Islet precursor cell (in vitro differentiated cells): ENCODE measurements around the gene CAP2.

Experiments
- DNase-seq: peaks from one replicate; pipeline ENCODE4 v3.0.0-alpha.2; 2018

Gene CAP2

DNA sequence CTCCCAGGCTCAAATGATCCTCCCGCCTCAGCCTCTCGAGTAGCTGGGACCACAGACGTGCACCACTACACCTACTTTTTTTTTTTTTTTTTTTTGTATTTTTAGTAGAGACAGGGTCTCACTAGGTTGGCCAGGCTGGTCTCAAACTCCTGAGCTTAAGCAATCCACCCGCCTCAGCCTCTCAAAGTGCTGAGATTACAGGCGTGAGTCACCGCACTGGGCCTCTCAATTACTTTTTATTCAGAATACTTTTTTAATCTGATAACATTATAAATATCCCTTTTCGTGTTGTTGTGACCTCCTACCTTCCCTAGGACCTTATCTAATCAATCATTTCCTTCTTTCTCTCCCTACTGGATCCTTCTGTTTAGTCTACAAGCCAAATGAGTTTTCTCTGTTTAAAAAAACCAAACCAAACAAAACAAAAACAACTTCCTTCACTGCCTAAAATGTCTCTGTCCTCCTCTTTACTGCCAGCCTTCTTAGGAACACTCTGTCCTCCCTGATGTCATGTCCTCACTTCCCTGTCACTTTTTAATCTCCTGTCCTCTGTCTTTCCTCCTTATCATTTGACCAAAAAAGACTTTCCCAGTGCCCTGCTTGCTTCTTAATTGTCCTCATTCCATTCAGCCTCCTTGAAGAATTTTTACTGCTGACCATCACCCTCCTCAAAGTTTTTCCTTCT lies 85.0 kb downstream of the CAP2 start:
- no peak for DNase-seq

DNA sequence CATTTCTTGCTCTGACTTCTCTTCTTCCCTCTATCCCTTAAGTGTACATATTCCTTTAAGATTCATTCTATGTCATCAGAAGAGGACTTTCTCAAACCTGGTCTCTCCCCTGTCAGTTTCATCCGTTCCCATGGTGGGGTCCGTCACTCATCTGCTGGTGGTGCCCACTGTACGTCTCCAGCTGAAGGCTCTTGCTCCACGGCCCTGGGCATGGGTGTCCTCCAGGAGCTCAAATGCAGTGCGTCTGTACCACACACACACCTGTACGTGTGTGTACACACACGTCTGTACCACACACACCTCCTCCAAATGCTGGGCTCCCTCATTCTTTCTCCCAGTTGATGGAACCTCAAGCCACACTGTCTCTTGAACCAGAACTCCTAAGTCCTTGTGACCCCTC lies 85.6 kb downstream of the CAP2 start:
- DNase-seq = no peak

DNA sequence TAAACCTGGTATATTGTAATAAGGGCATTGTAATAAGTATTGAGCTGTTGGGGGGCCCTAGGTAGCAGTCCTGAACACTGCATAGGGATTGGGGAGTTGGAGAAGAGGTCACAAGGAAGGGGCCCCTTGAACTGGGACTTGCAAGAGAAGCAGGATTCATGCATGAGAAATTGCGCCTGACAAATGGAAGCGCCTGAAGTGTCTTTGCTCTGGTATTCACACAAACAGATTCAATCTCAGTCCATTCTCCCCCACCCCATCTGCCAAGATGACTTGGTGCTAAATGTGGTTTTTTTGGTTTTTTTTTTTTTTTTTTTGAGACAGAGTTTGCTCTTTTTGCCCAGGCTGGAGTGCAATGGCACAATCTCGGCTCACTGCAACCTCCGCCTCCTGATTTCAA lies 87.1 kb downstream of the CAP2 start:
- peak; percentile 9 for DNase-seq

DNA sequence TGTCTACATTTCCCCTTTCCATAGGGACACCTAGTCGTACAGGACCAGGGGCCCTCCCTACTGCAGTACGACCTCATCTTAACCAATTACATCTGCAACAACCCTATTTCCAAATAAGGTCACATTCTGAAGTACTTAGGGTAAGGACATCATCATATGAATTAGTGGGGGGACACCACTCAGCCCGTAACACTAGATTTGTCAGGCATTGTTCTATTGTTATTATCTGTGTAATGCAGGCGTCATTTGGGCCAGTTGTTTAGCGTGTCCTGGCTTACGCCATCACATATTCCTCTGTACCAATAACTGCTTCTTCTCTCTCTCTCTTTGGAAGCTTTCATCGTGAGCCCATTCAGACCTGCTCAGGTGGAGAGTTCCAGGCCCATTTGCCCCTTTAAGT lies 89.3 kb downstream of the CAP2 start:
- peak; percentile 39 for DNase-seq

DNA sequence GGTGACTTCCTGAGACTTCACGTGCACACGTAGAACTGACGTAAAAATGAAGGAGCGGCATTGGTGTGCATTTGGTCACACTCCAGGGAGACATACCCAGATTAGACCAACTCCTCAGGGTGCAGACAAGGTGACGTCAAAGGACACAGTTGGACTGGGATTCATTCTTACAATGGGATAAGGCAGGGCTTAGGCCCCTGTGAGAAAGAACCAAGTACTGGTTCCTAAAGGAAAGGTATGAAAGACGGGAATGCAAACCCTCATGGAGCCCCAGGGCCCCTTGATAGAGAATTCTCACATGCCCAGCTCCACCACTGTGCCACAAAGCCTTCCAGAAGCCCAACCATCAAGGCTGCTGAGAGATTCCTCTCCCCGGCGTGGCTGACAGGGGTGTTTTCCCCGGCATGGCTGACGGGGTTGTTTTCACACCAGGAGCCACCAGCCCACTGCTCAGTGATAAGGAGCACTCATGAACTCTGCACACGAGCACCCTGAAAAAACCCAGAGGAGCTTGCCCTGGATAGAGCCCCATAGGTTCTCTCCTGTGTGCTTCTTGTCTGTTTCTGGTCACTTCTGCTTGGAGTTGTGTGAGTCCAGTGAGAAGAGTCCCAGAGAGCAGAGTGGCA lies 90.1 kb downstream of the CAP2 start:
- peak; percentile 43 for DNase-seq

DNA sequence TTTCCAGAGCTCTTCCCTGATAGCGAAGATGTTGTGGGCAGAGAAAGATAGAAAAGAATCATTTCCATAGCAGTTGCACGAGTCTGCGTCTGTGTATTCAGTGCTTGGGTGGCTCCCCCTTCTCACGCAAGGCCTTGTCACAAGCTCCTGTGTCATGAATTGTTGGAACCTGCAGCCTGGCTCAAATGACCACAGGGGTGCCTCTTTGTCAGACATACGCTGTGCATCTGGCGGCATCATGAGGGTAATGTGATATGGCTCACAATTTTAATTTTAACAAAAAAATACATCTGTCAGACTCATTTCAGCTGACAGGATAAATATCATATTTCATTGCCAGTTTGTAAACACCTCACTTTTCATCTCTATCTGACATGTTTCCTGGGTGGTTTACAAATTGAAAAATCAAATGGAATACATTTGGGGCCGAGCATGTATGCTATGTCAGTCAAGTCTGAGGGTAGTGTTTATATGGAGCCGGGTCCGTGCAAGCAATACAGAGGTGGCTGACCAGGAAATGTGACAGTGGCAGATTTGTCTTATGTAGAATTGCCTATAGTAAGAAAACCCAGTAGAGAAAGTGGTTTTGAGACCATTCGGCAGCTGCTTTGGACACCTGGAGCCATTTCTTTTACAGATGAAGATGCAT lies 90.9 kb downstream of the CAP2 start:
- DNase-seq = no peak

DNA sequence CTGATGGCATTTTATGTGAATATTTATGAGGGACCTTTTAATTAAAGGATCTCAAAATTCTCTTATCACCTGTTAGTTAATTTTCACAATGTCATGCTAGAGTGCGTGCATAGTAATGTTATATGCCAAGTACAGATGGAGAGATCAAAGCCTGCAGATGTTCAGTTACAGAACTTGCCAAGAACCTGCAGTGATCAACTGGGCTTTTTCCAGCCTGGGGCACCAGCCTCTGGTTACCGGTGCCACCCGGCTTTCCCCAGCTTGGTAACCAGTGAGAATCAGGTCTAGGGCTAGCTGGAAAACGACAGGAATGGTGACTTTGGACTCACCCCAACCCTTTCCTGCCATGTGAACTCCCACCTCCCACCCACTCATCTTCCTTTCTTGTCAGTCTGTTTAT lies 91.8 kb downstream of the CAP2 start:
- no peak for DNase-seq

DNA sequence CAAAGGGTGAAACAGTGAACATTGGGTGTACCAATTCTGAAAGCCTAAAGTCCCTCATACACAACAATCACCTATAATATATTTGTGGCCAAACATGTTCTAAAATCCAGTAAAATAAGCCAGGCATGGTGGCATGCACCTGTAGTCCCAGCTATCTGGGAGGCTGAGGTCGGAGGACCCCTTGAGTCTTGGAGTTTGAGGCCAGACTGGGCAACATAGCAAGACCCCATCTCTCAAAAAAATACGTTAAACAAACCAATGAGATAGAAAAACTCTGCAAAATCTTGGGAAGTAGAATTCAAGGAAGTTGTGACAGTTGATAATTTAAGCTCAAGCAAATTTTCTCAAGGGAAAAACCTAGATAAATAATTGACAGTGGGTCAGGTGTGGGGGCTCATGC lies 92.6 kb downstream of the CAP2 start:
- no peak for DNase-seq

DNA sequence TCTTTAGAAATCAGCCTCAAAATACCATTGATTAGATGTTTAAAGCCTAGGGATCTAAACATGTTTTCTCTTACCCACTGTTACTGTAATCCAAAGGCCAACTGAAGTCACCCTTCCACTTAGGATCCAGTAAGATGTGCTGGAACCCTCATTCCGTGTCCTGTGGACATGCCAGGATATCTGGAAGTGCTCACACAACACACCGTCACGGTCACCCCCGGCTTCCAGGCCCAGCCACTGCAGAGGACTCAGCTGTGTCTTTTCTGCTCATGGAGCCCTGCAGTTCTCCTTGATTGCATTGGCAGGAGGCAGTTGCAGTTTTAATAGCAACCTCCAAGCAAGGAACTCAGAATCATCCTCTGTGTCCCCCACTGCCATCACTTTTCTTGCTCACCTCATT lies 93.3 kb downstream of the CAP2 start:
- no peak for DNase-seq

DNA sequence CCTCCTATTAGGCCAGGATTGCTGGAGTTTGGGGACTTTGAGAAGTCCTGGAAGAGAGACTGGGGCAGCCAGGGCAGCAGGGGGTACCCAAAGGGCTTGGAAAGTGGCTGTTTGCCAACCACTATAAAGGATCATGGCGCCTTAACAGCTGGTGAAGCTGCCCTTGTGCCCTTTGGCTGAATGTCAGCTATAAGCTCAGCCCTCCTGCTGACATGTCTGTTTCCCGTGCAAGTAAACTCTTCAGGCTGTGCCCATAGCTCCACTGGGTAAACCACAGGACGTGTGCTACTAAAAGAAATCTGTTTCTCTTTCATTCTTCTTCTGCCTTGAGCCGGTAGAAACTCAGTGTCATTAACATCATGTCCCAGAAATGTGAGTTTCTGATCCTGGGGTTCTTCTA lies 97.3 kb downstream of the CAP2 start:
- peak; percentile 31 for DNase-seq

DNA sequence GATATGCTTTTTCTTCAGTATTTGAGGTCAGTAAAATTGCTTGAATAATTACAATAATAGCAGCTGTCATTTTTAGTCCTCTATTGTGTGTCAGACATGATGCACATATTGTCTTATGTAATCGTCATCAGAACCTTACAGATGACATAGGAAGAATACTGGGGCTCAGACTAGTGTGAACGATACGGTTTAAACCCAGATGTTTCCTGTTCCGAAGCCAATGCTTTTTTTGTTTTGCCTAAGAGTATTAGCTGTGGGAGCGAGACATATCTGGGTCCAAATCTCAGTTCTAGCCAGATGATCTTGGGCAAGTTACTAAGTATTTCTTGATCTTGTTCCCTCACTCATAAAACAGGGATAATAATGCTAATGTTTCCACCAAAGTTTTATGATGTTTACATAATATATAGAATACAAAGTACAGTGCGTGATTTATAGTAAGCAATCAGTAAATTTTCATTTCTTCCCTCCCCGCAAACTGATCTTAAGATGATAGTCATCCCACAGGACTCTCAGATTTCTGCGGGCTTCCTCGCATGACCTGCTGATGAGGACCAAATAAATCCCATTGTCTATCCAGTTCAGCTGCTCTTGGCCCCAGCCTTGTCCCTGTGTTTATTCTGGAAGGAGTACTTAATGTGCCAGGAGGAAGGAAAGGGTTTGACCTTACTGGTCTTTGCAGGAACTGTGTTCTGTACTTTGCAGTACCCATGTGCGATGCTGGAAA lies 98.2 kb downstream of the CAP2 start:
- peak; percentile 20 for DNase-seq

DNA sequence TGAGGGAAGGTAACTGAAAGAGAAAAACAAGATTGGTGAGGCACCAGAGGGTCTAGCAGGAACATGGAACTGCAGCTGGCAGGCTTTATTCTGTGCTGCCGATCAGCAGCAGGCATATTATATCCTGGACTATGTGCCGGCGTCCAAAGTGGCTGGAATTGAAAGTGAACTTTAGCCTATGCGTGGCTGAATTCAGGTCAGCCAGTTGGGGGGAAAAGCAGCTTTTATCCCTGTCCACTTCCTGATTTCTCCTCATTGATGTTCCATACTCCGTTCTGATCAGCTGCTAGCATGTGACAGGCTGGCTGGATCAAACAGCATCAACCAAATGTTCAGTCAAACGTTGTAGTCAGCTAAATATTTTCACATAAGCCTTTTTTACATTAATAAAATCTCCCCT lies 99.0 kb downstream of the CAP2 start:
- peak; percentile 22 for DNase-seq

DNA sequence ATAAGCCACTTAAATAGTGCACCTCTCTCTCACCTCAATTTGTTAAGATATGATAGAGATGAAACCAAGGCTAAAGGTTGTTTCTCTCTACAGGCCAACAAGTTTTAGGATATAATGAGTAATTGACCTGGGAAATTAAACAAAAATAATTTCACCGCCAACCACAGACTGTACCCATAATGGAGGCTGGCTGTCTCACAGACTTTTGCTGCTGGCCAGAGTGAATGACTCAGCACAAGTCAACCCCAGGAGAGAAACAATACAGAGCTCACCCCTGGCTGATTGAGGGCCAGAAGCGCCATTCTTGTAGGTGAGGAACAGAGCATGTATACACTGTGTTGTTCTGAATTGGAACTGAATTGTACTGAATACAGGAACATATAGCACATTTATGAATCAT lies 99.9 kb downstream of the CAP2 start:
- DNase-seq = no peak

DNA sequence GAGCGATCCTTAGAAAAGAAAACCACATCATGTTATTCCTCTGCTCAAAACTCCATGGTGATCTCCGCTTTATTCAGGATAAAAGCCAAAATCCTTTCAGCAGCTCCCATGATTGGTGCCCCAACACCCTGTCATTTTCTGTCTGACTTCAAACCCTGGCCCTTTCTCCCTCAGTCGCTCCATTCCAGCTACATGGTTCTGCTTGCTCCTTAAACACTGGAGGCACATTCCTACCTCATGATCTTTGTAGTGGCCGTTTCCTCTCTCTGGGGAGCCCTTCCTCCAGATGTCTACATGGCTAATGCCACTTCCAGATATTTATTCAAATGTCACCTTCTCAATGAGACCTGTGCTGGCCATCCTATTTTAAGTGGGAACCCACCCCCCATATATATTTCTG lies 100.8 kb downstream of the CAP2 start:
- no peak for DNase-seq

DNA sequence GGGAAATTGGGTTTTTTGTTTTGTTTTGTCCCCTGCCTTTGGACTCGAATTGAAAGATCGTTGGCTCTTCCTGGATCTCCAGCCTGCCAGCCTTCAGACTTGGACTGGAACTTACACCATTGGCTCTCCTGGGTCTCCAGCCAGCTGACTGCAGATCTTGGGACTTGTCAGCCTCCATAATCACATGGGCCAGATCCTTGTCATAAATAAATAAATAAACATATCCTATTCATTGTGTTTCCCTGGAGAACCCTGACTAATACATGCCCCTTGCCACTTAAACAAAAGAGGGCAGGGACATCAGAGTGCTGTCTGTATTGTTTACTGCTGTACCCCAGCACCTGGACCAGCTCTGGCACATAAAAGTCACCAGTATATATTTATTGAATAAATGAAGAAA lies 101.5 kb downstream of the CAP2 start:
- DNase-seq = no peak

DNA sequence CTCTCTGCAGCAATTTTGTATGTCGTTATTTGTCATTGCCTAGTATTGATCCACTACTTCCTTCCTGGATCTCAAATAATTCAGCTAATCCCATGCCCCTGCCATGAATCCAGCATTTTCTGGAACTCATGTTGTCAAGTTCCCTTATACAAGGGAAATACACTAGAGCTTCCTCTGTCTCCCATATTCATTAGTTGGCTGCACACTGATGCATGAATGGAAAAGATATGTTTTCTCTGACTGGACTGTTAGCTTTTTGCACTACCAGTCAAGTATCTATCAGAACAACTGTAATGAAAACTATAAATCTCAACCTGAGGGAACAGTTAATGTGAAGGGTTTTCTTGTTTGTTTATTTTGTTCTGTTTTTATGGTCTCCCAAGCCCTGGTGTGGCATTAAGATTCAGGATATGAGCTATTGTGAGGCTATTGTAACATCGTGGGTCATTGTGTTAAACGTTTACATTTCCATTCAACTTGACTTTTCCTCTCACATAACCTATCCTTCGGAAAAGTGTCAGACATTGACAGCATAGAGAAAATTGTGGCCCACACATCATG lies 104.2 kb downstream of the CAP2 start:
- DNase-seq = no peak

DNA sequence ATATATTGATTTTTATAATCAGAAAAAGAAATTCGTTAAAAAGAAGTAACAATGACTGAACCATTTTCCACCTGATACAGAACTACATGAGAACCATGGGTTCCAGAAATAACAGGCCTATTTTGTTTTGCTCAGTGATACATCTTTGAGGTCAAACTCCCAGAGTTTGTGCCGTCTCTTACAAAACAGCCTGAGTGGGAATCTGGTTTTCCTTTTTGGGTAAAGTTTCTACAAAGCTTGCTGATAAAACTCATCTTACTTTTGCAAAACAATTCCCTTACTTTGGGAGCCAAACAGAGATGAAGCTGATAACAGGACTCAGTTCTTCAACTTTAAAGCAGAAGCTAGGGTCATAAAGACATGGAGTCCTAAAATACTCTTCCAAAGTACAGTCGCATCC lies 108.0 kb downstream of the CAP2 start:
- DNase-seq = no peak

DNA sequence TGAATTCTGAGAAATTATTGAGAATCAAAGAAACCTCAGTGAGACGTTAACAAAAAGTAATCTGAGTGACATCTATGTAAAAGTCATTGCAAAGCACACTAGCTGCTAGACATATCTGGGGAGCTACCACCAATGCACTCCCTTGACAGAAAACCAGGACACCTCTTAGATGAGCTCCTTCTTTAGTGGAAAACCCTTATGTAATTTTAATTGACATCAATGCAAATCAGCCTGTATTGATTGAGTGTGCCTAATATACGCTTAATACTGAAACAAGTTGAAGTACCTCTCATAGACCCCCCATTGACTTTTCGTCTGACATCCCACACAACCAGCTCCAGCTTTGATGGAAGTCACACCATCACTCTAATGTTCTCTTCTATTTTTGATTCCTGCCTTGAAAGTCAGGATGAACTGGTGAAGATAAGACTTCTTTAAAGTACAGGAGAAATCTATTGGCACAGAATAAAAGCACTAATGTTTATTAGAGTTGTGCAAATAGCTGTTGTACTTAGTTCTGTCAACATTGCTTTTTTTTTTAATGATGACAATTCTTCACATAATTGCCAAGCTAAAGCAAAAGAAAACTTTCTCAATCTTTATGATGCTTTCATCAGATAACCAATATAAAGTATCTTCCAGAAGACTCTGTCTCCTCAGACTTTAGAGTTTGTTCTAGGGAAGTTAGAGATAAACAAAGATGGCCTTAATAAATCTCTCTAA lies 108.7 kb downstream of the CAP2 start:
- DNase-seq = no peak

DNA sequence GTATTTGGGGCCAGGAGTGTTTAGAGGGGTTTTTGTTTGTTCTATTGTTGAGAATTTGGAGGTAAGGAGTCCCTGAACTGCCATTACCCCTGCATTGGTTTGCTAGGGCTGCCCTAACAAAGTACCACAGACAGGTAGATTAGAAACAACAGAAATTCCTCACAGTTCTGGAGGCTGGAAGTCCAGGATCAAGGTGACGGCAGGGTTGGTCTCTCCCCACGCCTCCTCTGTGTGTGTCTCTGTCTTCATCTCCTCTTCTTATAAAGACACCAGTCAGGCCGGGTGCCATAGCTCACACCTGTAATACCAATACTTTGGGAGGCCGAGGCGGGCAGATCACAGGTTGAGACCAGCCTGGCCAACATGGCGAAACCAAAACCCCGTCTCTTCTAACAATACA lies 109.7 kb downstream of the CAP2 start:
- DNase-seq = no peak

DNA sequence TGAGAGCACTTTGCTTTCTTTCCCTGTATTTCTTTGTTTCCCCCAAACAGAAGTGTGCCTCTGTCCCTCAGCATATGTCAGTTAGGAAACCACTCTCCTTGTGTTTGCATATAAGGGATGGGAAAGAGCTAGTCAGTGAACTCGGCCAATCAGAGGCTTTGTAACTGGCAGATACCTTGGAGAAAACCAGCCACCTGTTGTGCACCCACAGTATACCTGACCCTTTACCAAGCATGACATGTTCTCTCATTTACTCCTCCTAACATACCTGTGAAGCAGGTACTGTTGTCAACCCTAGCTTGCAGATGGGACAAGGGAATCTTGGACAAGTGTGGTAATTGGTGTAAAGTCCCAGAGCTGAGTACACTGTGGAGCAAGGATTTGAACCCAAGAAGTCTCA lies 110.6 kb downstream of the CAP2 start:
- DNase-seq = no peak

DNA sequence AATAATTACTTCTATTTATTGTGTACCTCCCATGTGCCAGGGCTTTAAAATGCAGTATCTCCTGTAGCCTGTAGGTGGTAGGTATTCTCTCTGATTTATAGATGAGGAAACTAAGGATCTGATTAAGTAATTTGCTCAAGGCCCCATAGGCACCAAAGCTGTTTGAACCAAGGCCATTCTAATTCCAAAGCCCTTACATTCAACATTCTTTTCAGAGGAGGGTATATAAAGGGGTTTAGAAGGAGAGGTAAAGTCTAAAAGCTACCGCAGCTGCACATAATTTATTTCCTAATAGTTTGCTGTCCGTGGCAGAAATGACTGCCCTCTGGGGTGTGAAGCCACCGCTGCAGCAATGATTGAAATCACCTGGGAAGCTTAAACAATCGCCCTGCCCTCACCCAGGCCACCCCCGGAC lies 111.7 kb downstream of the CAP2 start:
- DNase-seq = no peak

DNA sequence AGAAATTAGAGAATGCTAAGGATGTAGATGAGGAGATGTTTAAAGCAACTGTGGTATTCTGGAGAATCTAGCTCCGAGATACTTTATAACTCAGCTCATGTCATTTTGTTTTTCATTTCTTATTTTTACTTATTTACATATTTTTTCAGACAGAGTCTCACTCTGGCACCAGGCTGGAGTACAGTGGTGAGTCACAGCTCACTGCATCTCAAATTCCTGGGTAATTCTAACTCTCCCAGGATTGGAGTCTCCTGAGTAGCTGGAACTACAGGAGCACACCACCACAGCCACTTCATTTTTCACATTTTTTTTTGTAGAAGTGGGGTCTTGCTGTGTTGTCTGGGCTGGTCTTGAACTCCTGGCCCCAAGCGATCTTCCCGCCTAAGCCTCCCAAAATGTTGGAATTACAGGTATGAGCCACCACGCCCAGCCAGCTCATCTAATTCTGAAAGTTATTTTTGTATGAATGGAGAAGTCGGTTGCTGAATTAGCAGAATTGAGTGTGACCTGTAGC lies 112.4 kb downstream of the CAP2 start:
- no peak for DNase-seq

DNA sequence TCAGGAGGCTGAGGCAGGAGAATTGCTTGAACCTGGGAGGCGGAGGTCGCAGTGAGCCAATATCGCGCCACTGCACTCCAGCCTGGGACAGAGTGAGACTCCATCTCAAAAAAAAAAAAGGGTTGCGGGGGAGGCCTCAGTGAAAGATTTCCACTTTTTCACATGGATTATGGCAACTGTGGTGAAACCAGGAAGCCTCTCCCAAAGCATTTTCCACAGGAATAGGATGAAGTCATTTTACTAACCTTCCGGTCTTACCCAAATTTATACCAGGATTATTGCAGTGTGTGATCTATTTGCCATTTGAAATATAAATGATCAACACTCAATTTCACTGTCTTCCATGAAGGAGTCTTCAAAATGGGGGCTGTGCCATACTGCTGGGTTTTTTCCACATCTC lies 113.1 kb downstream of the CAP2 start:
- no peak for DNase-seq
